ENCODE data around the gene SMO. TPM values are rescaled to one million over a fixed set of nuclear protein-coding genes. Genes with fewer than 3 reads are reported as not detected.

Gene SMO
- total RNA-seq, 1 experiment from 2014 or later, result 15.7 TPM

DNA sequence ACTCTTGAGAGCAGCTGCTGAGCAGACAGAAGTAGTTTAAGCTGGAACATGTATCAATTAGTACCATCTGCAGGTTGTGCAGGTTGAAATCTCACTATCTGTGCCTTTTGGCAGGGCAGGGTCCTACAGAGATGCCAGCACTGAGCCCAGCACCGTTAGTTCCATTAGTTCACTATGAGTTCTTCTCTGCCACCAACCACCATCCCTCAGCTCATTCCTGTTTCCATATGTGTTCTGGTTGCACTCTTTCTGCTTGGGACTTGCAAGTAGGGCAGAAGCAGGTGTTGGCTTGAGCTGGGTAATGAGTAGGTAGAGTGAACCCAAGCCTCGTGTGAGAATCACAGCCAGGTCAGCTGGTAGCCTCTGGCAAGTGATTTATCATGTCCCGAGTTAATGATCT is 2.8 kb downstream of the SMO start:
- POLR2A ChIA-PET (ENCODE audit: unreplicated experiment), result no interaction called here
- Histone ChIP-seq H3F3A (ENCODE audit: low read length, unreplicated experiment) (no peaks in the 10 kb centered on the region), H3K79me2 (ENCODE audit: low read length) (peaks cover 10% of the 10 kb centered on the region; the same call in 1 of the 2 replicates), H3K9me3 (ENCODE audit: low read length) (no peaks in the 10 kb centered on the region), H3K4me3 (ENCODE audit: low read length) (no peak overlapping the region), H3K9ac (ENCODE audit: low read length) (no peak overlapping the region), H3K27ac (ENCODE audit: low read length) (no peak overlapping the region), H4K20me1 (ENCODE audit: low read length) (0 out of 2 replicates have a peak, but pooled peaks cover 3% of the 10 kb centered on the region), H3K36me3 (ENCODE audit: low read depth, low read length) (no peaks in the 10 kb centered on the region), H2AFZ (ENCODE audit: low read length) (no peak overlapping the region), H3K4me1 (ENCODE audit: insufficient read depth, low read length) (peaks cover 9% of the 10 kb centered on the region; the same call in 1 of the 2 replicates), H3K4me2 (ENCODE audit: low read length) (no peak overlapping the region), H3K9me2 (replicated peaks; ENCODE audit: low read length) (no peaks in the 10 kb centered on the region), H3K27me3 (ENCODE audit: low read length) (no peaks in the 10 kb centered on the region)
- ATAC-seq (no peak), DNase-seq (no peak)
- intact Hi-C loops (cut with micrococcal nuclease), result no loop called here
- TF ChIP-seq EZH2 (IDR thresholded peaks at IDR 0.05; ENCODE audit: low read length, unreplicated experiment), result no peak
- TF ChIP-seq EZH2phosphoT487 (IDR thresholded peaks at IDR 0.05; ENCODE audit: borderline replicate concordance, low read length), result no peak
- no peak for TF ChIP-seq CTCF (conservative IDR thresholded peaks at IDR 0.05; ENCODE audit: low read depth, low read length)
- CTCF ChIA-PET, result no interaction called here
- BruUV-seq (replicated peaks), result no TSS peak

GRCh38 chr7:129193892-129194291 is 5.5 kb downstream of the SMO start:
- Histone ChIP-seq H3F3A (ENCODE audit: low read length, unreplicated experiment) (no peaks in the 10 kb centered on the region), H3K9me3 (ENCODE audit: low read length) (no peaks in the 10 kb centered on the region), H3K27ac (ENCODE audit: low read length) (no peak overlapping the region), H4K20me1 (ENCODE audit: low read length) (0 out of 2 replicates have a peak, but pooled peaks cover 3% of the 10 kb centered on the region), H3K27me3 (ENCODE audit: low read length) (no peaks in the 10 kb centered on the region), H3K36me3 (ENCODE audit: low read depth, low read length) (no peaks in the 10 kb centered on the region), H3K4me1 (ENCODE audit: insufficient read depth, low read length) (peaks cover 9% of the 10 kb centered on the region; the same call in 1 of the 2 replicates), H3K4me3 (ENCODE audit: low read length) (no peak overlapping the region), H3K9ac (ENCODE audit: low read length) (no peak overlapping the region), H3K9me2 (replicated peaks; ENCODE audit: low read length) (no peaks in the 10 kb centered on the region), H3K79me2 (ENCODE audit: low read length) (peaks cover 10% of the 10 kb centered on the region; the same call in 1 of the 2 replicates), H2AFZ (ENCODE audit: low read length) (no peak overlapping the region), H3K4me2 (ENCODE audit: low read length) (no peak overlapping the region)
- intact Hi-C loops (cut with micrococcal nuclease), result no loop called here
- ChIA-PET CTCF (no interaction called here), POLR2A (ENCODE audit: unreplicated experiment) (interaction anchor here (0.7 kb wide), 1 partner anchor 237 kb away, joined by 5 read pairs; no protein-coding TSS in a partner anchor)
- BruUV-seq (replicated peaks), result no TSS peak
- ATAC-seq (no peak), DNase-seq (no peak)
- no peak for TF ChIP-seq CTCF (conservative IDR thresholded peaks at IDR 0.05; ENCODE audit: low read depth, low read length)
- no peak for TF ChIP-seq EZH2 (IDR thresholded peaks at IDR 0.05; ENCODE audit: low read length, unreplicated experiment)

DNA sequence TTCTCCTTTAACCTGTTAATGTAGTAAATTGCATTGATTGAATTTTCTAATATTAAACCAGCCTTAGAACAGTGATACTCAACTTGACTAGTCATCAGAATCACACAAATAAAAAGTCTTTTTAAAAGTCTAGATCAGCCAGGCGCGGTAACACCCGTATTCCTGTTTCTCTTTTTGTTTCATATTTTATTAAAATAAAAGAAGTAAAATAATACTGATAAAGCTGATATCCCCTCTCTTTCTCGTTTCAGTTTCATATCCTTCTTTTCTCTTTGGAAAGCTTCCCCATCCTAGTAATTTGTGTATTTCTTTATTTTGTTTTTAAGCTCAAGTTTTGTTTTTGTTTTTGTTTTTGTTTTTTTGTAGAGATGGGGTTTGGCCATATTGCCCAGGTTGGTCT is 9.3 kb downstream of the SMO start:
- ATAC-seq, result no peak
- intact Hi-C loops (cut with micrococcal nuclease), result no loop called here
- DNase-seq, result no peak
- 0 out of 2 replicates have a peak, but pooled peaks cover 3% of the 10 kb centered on the region for H4K20me1 ChIP-seq (ENCODE audit: low read length)
- no peak for TF ChIP-seq EZH2 (IDR thresholded peaks at IDR 0.05; ENCODE audit: low read length, unreplicated experiment)
- ChIA-PET CTCF (interaction anchor here (1.1 kb wide), 1 partner anchor 34 kb away, joined by 3 read pairs; no protein-coding TSS in a partner anchor), POLR2A (ENCODE audit: unreplicated experiment) (no interaction called here)
- no peaks in the 10 kb centered on the region for H3K9me2 ChIP-seq (replicated peaks; ENCODE audit: low read length)
- no peak overlapping the region for H3K4me2 ChIP-seq (ENCODE audit: low read length)
- no peaks in the 10 kb centered on the region for H3K4me1 ChIP-seq (ENCODE audit: insufficient read depth, low read length)
- no peaks in the 10 kb centered on the region for H3K36me3 ChIP-seq (ENCODE audit: low read depth, low read length)
- no peak overlapping the region for H3K4me3 ChIP-seq (ENCODE audit: low read length)
- H3F3A ChIP-seq (ENCODE audit: low read length, unreplicated experiment), result no peaks in the 10 kb centered on the region
- no peaks in the 10 kb centered on the region for H3K79me2 ChIP-seq (ENCODE audit: low read length)
- H3K27me3 ChIP-seq (ENCODE audit: low read length), result no peaks in the 10 kb centered on the region
- H3K9me3 ChIP-seq (ENCODE audit: low read length), result no peaks in the 10 kb centered on the region
- no peak overlapping the region for H2AFZ ChIP-seq (ENCODE audit: low read length)
- no peak overlapping the region for H3K9ac ChIP-seq (ENCODE audit: low read length)
- no TSS peak for BruUV-seq (replicated peaks)
- H3K27ac ChIP-seq (ENCODE audit: low read length), result no peak overlapping the region
